Keratinocyte (primary cell): ENCODE results near the gene NELL2. TPM values are rescaled to one million over a fixed set of nuclear protein-coding genes. Genes with fewer than 3 reads are reported as not detected.

Experiments
- DNase-seq: peaks from one replicate; pipeline ENCODE4 v3.0.0-alpha.2; 2011; ENCODE audit warnings: low read depth, missing footprints, low spot score
- FAIRE-seq: peaks from 2 replicates; lab custom pipeline; 2011; peaks lifted over from hg19 to GRCh38; lab: Jason Lieb, UNC
- H2AFZ ChIP-seq: 2 replicates; pipeline ENCODE4 v1.6.0; 2012; ENCODE audit warnings: low read length, control low read depth, inconsistent platforms; ENCODE audit not compliant: control insufficient read depth
- H3K27ac ChIP-seq: 2 replicates; pipeline ENCODE4 v1.5.1; 2011; ENCODE audit warnings: low read length; ENCODE audit not compliant: control insufficient read depth, insufficient read depth
- H3K27me3 ChIP-seq: 3 replicates; pipeline ENCODE4 v1.6.0; 2011; ENCODE audit warnings: low read length; ENCODE audit not compliant: control insufficient read depth, insufficient read depth; ENCODE audit errors: extremely low read depth
- H3K36me3 ChIP-seq, 2 experiments: 2 replicates in 1 of 2; 3 replicates in 1 of 2; pipeline ENCODE4 v1.5.1; 2011; ENCODE audit warnings: low read length in 2 of 2, mild to moderate bottlenecking in 1 of 2; ENCODE audit not compliant: control insufficient read depth in 2 of 2, insufficient read depth in 2 of 2; ENCODE audit errors: extremely low read depth in 1 of 2
- H3K4me1 ChIP-seq: 3 replicates; pipeline ENCODE4 v1.5.1; 2011; ENCODE audit warnings: low read length; ENCODE audit not compliant: control insufficient read depth, insufficient read depth; ENCODE audit errors: extremely low read depth
- H3K4me2 ChIP-seq: 3 replicates; pipeline ENCODE4 v1.6.0; 2011; ENCODE audit warnings: low read depth, low read length; ENCODE audit not compliant: control insufficient read depth, insufficient read depth; ENCODE audit errors: extremely low read depth
- H3K4me3 ChIP-seq, 3 experiments: fragments of 200-600 bp in 1 of 3; sonication (generic) in 1 of 3; 2 replicates in 2 of 3; 3 replicates in 1 of 3; pipeline ENCODE4 v1.5.1; 2011 to 2016; ENCODE audit warnings: low read length in 3 of 3, mild to moderate bottlenecking in 3 of 3, control low read depth in 2 of 3, inconsistent platforms in 1 of 3, low read depth in 1 of 3, mixed read lengths in 1 of 3, mixed run types in 1 of 3, moderate library complexity in 1 of 3; ENCODE audit not compliant: control insufficient read depth in 2 of 3, insufficient read depth in 2 of 3; ENCODE audit errors: extremely low read depth in 1 of 3
- H3K79me2 ChIP-seq: 2 replicates; pipeline ENCODE4 v1.6.0; 2012; ENCODE audit warnings: low read length; ENCODE audit not compliant: control insufficient read depth, insufficient read depth
- H3K9ac ChIP-seq: 3 replicates; pipeline ENCODE4 v1.6.0; 2011; ENCODE audit warnings: low read length; ENCODE audit not compliant: control insufficient read depth, insufficient read depth; ENCODE audit errors: extremely low read depth
- H3K9me1 ChIP-seq: 3 replicates; pipeline ENCODE4 v1.6.0; 2011; ENCODE audit warnings: low read length; ENCODE audit not compliant: control insufficient read depth, insufficient read depth; ENCODE audit errors: extremely low read depth
- H3K9me3 ChIP-seq: 2 replicates; pipeline ENCODE4 v1.5.1; 2012; ENCODE audit warnings: low read depth, low read length; ENCODE audit not compliant: control insufficient read depth
- H4K20me1 ChIP-seq: 3 replicates; pipeline ENCODE4 v1.6.0; 2011; ENCODE audit warnings: low read length; ENCODE audit not compliant: control insufficient read depth, insufficient read depth; ENCODE audit errors: extremely low read depth
- CTCF ChIP-seq, 3 experiments: IDR thresholded peaks in 1 of 3; conservative IDR thresholded peaks in 1 of 3; optimal IDR thresholded peaks in 1 of 3; 2 replicates in 2 of 3; 3 replicates in 1 of 3; pipeline versions ENCODE3 to v1.5.1; 2011; ENCODE audit warnings: low read length in 3 of 3, mild to moderate bottlenecking in 3 of 3, moderate library complexity in 2 of 3, control low read depth in 1 of 3, inconsistent platforms in 1 of 3; ENCODE audit not compliant: insufficient read depth in 2 of 3; ENCODE audit errors: extremely low read depth in 1 of 3
- EZH2 ChIP-seq: IDR thresholded peaks from one replicate; pipeline ENCODE4 v1.6.1; 2012; ENCODE audit warnings: inconsistent platforms, mild to moderate bottlenecking, low read length, moderate library complexity
- dilution Hi-C: fragments of 300-500 bp; cut with MboI; formaldehyde crosslinking; loops from one replicate; pipeline ENCODE4 v1.7.0; 2020; ENCODE audit warnings: low sequenced_read_pairs; ENCODE audit not compliant: extremely low pct_ligation_motif_present
- polyA plus RNA-seq, 5 experiments: library from polyadenylated mRNA; depleted of rRNA in 3 of 5; stranded (reverse) in 3 of 5; stranded (forward) in 1 of 5; unstranded in 1 of 5; fragments of >200 nt; gene quantifications; 1 replicate in 1 of 5; 2 replicates in 3 of 5; 3 replicates in 1 of 5; pipeline versions ENCODE4 v1.2.1 to v1.2.3, GENCODE V29; 2011 to 2012; ENCODE audit warnings: missing spikeins in 2 of 5, low read depth in 1 of 5, low replicate concordance in 1 of 5

NELL2 gene
- polyA plus RNA-seq, 1 donor (not counting 4 experiments of a cell fraction or from before 2014, with no cell fraction given) = 0.58 TPM

GRCh38 chr12:44795970-44796369 is 80.1 kb downstream of the NELL2 start:
- H3K9me1 ChIP-seq = no peaks in the 10 kb centered on the region
- H3K4me3 ChIP-seq = no peak overlapping the region
- no peaks in the 10 kb centered on the region for H3K79me2 ChIP-seq
- H3K36me3 ChIP-seq = no peaks in the 10 kb centered on the region
- no peak for DNase-seq
- dilution Hi-C loops = no loop called here
- TF ChIP-seq EZH2 = no peak
- TF ChIP-seq CTCF (optimal IDR thresholded peaks at IDR 0.05 in 1 of 3, IDR thresholded peaks at IDR 0.05 in 1 of 3, conservative IDR thresholded peaks at IDR 0.05 in 1 of 3; ENCODE audit: extremely low read depth in 1 of 3, insufficient read depth in 2 of 3, low read length in 3 of 3) = no peak
- H3K9ac ChIP-seq = no peak overlapping the region
- FAIRE-seq = no peak
- no peaks in the 10 kb centered on the region for H3K4me1 ChIP-seq
- no peak overlapping the region for H3K4me2 ChIP-seq
- H3K27ac ChIP-seq = no peak overlapping the region
- H4K20me1 ChIP-seq = no peaks in the 10 kb centered on the region
- H3K27me3 ChIP-seq = peaks cover 9% of the 10 kb centered on the region
- H2AFZ ChIP-seq = no peak overlapping the region
- no peaks in the 10 kb centered on the region for H3K9me3 ChIP-seq

GRCh38 chr12:44788731-44789130 is 87.4 kb downstream of the NELL2 start:
- dilution Hi-C loops = no loop called here
- Histone ChIP-seq H3K9ac (no peak overlapping the region), H4K20me1 (no peaks in the 10 kb centered on the region), H2AFZ (no peak overlapping the region), H3K9me1 (no peaks in the 10 kb centered on the region), H3K36me3 (no peaks in the 10 kb centered on the region), H3K4me2 (no peak overlapping the region), H3K27me3 (peaks cover 1% of the 10 kb centered on the region), H3K4me3 (no peak overlapping the region), H3K9me3 (no peaks in the 10 kb centered on the region), H3K4me1 (no peaks in the 10 kb centered on the region), H3K79me2 (no peaks in the 10 kb centered on the region), H3K27ac (no peak overlapping the region)
- TF ChIP-seq CTCF (optimal IDR thresholded peaks at IDR 0.05 in 1 of 3, IDR thresholded peaks at IDR 0.05 in 1 of 3, conservative IDR thresholded peaks at IDR 0.05 in 1 of 3; ENCODE audit: extremely low read depth in 1 of 3, insufficient read depth in 2 of 3, low read length in 3 of 3) (no peak), EZH2 (no peak)
- FAIRE-seq = no peak
- DNase-seq = no peak
